Gastrocnemius medialis (tissue), 4 donors: ENCODE results near the gene CCM2.

Experiments
- CTCF ChIP-seq, 5 experiments: fragments of 450-650 bp in 3 of 5; fragments of 200-600 bp in 2 of 5; sonication (generic) in 2 of 5; IDR thresholded peaks in 4 of 5; conservative IDR thresholded peaks in 1 of 5; 1 replicate in 4 of 5; 2 replicates in 1 of 5; pipeline ENCODE4 v1.5.1; 2016 to 2019; ENCODE audit warnings: antibody characterized with exemption in 5 of 5, mild to moderate bottlenecking in 3 of 5, moderate library complexity in 3 of 5
- POLR2A ChIP-seq, 2 donors: fragments of 450-650 bp; IDR thresholded peaks; one replicate each; pipeline ENCODE4 v1.6.1; 2017; ENCODE audit warnings: antibody characterized with exemption in 2 of 2, mild to moderate bottlenecking in 2 of 2, moderate library complexity in 2 of 2

GRCh38 chr7:44963364-44964290 lies 36.4 kb upstream of the CCM2 start:
- TF ChIP-seq CTCF (IDR thresholded peaks at IDR 0.05 in 4 of 5, conservative IDR thresholded peaks at IDR 0.05 in 1 of 5) (no peak), POLR2A (IDR thresholded peaks at IDR 0.05) (no peak)
